ENCODE results near the gene DUSP7. TPM values are rescaled to one million over a fixed set of nuclear protein-coding genes. Genes with fewer than 3 reads are reported as not detected.
A peak's percentile ranks its signal among the peaks of the same experiment; 100 is the strongest.

The DUSP7 gene, protein sequence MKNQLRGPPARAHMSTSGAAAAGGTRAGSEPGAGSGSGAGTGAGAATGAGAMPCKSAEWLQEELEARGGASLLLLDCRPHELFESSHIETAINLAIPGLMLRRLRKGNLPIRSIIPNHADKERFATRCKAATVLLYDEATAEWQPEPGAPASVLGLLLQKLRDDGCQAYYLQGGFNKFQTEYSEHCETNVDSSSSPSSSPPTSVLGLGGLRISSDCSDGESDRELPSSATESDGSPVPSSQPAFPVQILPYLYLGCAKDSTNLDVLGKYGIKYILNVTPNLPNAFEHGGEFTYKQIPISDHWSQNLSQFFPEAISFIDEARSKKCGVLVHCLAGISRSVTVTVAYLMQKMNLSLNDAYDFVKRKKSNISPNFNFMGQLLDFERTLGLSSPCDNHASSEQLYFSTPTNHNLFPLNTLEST
- 56.0 TPM for polyA plus RNA-seq (2012; ENCODE audit: insufficient read depth, insufficient read length, low read depth)

DNA sequence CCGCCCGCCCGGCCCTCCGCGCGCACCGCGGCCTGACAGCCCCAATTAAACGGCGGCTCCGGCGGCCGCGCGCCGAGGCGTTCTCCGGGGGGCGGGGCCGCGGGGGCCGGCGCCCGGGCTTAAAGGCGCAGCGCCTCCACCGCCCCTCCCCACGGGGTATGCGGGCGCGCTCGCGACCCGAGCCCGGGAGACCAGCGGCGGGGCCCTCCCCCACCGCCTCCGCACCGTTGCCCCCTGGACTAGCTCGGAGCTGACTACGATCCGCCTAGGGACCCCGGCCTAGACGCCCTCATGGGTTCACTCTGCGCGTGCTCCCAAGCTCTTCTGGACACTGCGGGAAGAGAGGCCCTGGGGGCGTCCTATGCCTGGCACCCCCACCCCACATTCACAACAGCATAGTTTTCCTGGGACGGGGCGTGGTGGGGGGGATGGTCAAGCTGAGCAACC, at the start of gene DUSP7:
DUSP7 (minus strand) TSS at position 51 of the 447 bp plus-strand sequence. CDS start 205 bp downstream, outside the sequence.
- peaks cover 15% of the 10 kb centered on the region for H3K4me1 ChIP-seq
- no peaks in the 10 kb centered on the region for H3K27me3 ChIP-seq
- TF ChIP-seq, protein P1, sequence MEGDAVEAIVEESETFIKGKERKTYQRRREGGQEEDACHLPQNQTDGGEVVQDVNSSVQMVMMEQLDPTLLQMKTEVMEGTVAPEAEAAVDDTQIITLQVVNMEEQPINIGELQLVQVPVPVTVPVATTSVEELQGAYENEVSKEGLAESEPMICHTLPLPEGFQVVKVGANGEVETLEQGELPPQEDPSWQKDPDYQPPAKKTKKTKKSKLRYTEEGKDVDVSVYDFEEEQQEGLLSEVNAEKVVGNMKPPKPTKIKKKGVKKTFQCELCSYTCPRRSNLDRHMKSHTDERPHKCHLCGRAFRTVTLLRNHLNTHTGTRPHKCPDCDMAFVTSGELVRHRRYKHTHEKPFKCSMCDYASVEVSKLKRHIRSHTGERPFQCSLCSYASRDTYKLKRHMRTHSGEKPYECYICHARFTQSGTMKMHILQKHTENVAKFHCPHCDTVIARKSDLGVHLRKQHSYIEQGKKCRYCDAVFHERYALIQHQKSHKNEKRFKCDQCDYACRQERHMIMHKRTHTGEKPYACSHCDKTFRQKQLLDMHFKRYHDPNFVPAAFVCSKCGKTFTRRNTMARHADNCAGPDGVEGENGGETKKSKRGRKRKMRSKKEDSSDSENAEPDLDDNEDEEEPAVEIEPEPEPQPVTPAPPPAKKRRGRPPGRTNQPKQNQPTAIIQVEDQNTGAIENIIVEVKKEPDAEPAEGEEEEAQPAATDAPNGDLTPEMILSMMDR (IDR thresholded peaks at IDR 0.05; ENCODE audit: low read depth, low read length), result no peak
- peak; percentile 73 for DNase-seq
- no peaks in the 10 kb centered on the region for H3K9me3 ChIP-seq
- H3K36me3 ChIP-seq, result peaks cover 26% of the 10 kb centered on the region
- peak within 1 kb of the TSS; percentile 86 for H3K4me3 ChIP-seq (ENCODE audit: low read depth, low read length)

DNA sequence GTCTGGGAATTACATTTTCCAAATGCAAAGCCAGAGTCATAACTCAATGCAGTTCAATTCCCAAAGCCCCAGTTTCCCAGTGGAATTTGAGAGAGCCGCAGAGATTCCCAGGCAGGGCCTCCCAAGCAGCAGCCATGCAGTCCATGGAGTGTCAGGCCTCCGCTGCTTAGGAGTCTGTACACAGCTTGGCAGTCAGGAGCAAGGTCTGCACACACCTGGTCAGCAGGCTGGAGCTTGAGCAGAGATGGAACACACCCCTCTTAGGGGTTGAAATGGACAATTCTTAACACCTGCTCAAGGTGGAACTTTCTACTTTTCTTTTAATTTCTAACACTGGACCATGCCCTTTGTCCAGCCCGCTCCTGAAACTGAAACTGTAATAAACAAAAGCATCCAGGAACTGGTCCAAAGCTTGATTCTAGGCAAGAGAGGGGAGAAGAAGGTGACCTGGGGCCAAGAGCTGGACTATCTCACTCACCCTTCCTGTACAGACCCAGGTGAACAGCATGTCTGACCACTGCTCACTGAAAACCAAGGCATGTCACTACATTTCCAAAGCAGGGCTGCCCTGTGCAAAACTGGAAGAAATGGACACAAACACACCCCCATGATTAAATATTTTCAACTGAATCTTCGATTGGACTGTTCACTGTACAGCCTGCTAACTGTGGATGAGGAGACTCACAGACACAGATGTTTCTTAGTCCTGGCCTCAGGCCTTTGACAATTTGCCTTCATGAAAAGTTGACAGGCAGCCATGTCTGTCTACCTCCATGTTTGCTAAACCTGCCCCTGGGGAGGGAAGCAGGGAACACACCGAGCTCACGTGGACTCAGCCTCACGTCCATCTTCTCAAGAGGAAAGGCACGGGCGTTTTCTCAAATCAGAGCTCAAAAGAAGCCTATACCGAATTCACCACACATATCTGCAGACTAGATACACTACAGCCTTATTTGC, 48.6 kb upstream of the DUSP7 start:
- no peaks in the 10 kb centered on the region for H3K9me3 ChIP-seq
- no peak overlapping the region for H3K4me3 ChIP-seq (ENCODE audit: low read depth, low read length)
- DNase-seq, result no peak
- H3K27me3 ChIP-seq, result no peaks in the 10 kb centered on the region
- peaks cover 18% of the 10 kb centered on the region for H3K4me1 ChIP-seq
- TF ChIP-seq, protein P1 (IDR thresholded peaks at IDR 0.05; ENCODE audit: low read depth, low read length), result no peak
- H3K36me3 ChIP-seq, result no peaks in the 10 kb centered on the region

DNA sequence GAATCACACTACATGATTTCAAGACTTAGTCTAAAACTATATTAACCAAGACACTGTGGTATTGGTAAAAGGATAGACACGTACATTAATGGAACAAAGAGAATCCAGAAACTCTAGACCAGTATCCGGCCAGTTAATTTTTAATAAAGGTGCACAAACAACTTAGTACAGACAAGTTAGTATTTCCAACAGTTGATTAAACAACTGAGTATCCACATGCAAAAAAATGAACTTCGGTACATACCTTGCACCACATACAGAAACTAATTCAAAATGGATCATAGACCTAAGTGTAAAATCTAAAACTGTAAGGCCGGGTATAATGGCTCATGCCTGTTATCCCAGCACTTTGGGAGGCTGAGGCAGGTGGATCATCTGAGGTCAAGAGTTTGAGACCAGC, 46.6 kb upstream of the DUSP7 start:
- H3K4me3 ChIP-seq (ENCODE audit: low read depth, low read length), result no peak overlapping the region
- H3K36me3 ChIP-seq, result no peaks in the 10 kb centered on the region
- DNase-seq, result no peak
- no peaks in the 10 kb centered on the region for H3K27me3 ChIP-seq
- H3K4me1 ChIP-seq, result peaks cover 1% of the 10 kb centered on the region; the same call in 1 of the 2 replicates
- no peaks in the 10 kb centered on the region for H3K9me3 ChIP-seq
- TF ChIP-seq, protein P1 (IDR thresholded peaks at IDR 0.05; ENCODE audit: low read depth, low read length), result no peak

DNA sequence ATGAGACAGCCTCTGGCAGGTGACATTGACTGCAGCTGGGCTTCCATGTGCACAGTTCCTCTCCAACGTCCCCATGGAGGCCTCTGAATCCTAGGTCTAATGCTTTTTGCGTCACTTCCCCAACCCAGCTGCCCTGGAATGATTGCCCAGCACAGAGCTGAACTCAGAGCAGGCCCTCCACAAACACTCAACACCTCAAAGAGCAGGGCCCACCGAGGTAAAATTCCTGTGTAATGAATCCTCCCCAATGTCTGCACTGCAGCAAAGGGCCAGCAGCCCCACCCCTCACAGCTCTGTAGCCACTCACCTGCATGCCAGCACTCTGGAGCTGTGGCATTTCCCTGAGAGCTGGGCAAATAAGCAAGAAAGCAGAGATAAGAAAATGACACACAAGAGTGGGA, 42.6 kb upstream of the DUSP7 start:
- DNase-seq, result no peak
- no peaks in the 10 kb centered on the region for H3K9me3 ChIP-seq
- no peaks in the 10 kb centered on the region for H3K4me1 ChIP-seq
- H3K4me3 ChIP-seq (ENCODE audit: low read depth, low read length), result no peak overlapping the region
- H3K27me3 ChIP-seq, result no peaks in the 10 kb centered on the region
- TF ChIP-seq, protein P1 (IDR thresholded peaks at IDR 0.05; ENCODE audit: low read depth, low read length), result no peak
- H3K36me3 ChIP-seq, result no peaks in the 10 kb centered on the region

DNA sequence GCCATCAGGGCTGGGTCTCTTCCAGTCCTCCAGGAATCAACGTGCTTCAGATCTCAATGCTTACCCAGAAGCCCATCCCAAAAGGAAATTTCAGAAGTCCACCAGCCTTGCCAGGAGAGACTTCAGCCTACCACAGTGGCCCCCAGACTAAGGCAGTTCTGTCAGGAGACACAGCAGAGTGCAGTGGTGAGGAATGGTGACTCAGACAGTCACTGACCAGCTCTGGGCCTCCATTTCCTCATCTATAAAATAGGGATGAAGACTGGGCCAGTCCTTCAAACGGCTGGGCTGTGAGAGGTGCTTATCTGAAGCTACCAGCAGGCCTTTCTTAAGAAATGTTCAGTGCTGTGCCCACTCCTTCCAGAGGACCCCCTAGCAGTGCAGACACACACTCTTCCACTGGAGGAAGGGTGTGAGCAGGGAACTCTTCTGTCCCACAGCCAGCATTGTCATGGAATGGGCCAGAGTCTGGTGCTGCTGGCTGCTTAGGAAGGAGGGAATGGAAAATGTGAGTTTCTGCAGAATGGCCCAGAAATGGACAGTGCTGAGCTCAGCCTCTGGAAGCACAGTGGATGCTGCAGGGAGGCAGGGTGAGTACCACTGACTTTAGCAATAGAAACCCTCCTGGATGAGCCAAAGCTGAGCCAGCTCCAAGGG, 41.6 kb upstream of the DUSP7 start:
- TF ChIP-seq, protein P1 (IDR thresholded peaks at IDR 0.05; ENCODE audit: low read depth, low read length), result no peak
- H3K36me3 ChIP-seq, result no peaks in the 10 kb centered on the region
- no peak for DNase-seq

More for the DNA sequence above, 41.6 kb upstream of the DUSP7 start:
- H3K27me3 ChIP-seq, result no peaks in the 10 kb centered on the region
- H3K9me3 ChIP-seq, result no peaks in the 10 kb centered on the region
- H3K4me1 ChIP-seq, result no peaks in the 10 kb centered on the region
- no peak overlapping the region for H3K4me3 ChIP-seq (ENCODE audit: low read depth, low read length)
